GM18868 (cell line): ENCODE measurements around the gene ANK3.

Source experiments
- ATAC-seq: cut with Tn5 transposase; IDR thresholded peaks from one replicate; pipeline ENCODE4 v1.9.1; 2021; ENCODE audit warnings: mild to moderate bottlenecking, moderate library complexity; ENCODE audit not compliant: unreplicated experiment

ANK3 gene

GRCh38 chr10:60389413-60390025 lies at the start of gene ANK3:
TSS of gene ANK3 (minus strand) at chr10:60389875. CDS start at chr10:60389538, 337 bp downstream.
- no peak for ATAC-seq

GRCh38 chr10:60434418-60435046 lies 44.9 kb upstream of the ANK3 start:
- ATAC-seq, result no peak

- no peak for ATAC-seq
These were observed 44.0 kb upstream of the ANK3 start for GRCh38 chr10:60433684-60434083.

GRCh38 chr10:60430836-60431597 lies 41.3 kb upstream of the ANK3 start:
- no peak for ATAC-seq

- no peak for ATAC-seq
These were observed 40.3 kb upstream of the ANK3 start for GRCh38 chr10:60430017-60430416.

- no peak for ATAC-seq
These were observed 39.6 kb upstream of the ANK3 start for GRCh38 chr10:60429084-60429849.

- ATAC-seq, result no peak
These were observed 38.7 kb upstream of the ANK3 start for GRCh38 chr10:60428387-60428737.

- ATAC-seq, result peak; percentile 43
These were observed 38.2 kb upstream of the ANK3 start for GRCh38 chr10:60427709-60428386.

- no peak for ATAC-seq
These were observed 37.5 kb upstream of the ANK3 start for GRCh38 chr10:60427148-60427547.

GRCh38 chr10:60426425-60426824 lies 36.8 kb upstream of the ANK3 start:
- ATAC-seq, result no peak

GRCh38 chr10:60425392-60426110 lies 35.9 kb upstream of the ANK3 start:
- no peak for ATAC-seq

- ATAC-seq, result no peak
These were observed 35.3 kb upstream of the ANK3 start for GRCh38 chr10:60424971-60425370.

- no peak for ATAC-seq
These were observed 34.2 kb upstream of the ANK3 start for GRCh38 chr10:60423920-60424319.

GRCh38 chr10:60422809-60423208 lies 33.1 kb upstream of the ANK3 start:
- no peak for ATAC-seq

GRCh38 chr10:60420991-60421894 lies 31.6 kb upstream of the ANK3 start:
- ATAC-seq, result no peak

- no peak for ATAC-seq
These were observed 29.6 kb upstream of the ANK3 start for GRCh38 chr10:60419249-60419648.

GRCh38 chr10:60417901-60418300 lies 28.2 kb upstream of the ANK3 start:
- no peak for ATAC-seq

- no peak for ATAC-seq
These were observed 27.3 kb upstream of the ANK3 start for GRCh38 chr10:60417024-60417423.

- no peak for ATAC-seq
These were observed 25.4 kb upstream of the ANK3 start for GRCh38 chr10:60414877-60415585.
